ENCODE measurements around the gene SCN3B. TPM values are rescaled to one million over a fixed set of nuclear protein-coding genes. Genes with fewer than 3 reads are reported as not detected.
A peak's percentile ranks its signal among the peaks of the same experiment; 100 is the strongest.

The SCN3B gene
- total and polyA plus RNA-seq, 2 of the 13 experiments (the other 11 are each of a cell fraction or from before 2014, with no cell fraction given): 0.07 to 0.11 TPM

DNA sequence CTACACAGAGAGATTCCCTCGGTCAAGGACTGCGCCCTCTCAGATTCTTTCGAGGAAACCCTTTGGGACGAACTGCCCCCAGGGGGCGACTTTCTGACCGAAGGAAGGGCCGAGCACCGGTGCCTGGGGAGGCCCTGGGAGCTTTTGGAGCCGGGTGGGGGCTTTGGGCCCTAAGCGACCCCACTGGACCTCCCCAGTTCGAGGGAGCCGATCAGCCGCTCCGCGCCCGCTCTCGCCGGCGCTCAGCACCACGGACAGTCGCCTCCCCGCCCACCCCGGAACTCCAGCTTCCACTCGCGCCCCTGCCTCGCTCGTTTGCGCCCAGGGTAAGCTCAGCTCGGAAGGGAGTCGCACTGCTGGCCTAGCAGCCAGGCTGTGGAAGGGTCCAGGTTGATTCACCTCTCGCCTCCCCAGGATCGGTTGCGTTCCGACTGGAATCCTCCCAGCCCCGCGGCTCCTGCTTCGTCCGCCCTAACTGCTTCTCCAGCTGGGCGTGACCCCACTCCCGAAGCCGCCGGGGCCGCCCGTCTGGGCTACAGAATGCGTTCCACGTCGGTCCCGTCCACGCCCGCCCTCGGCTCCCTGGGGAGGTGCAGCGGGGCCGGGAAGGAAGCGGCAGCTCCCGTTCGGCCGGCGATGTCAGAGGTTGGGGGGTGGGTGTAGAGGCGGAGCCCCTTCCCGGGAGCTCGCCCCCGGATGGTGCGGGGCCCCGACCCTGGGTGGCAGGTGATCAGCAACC lies 428 bp downstream of the SCN3B start (continued):
- TF ChIP-seq, protein P1, sequence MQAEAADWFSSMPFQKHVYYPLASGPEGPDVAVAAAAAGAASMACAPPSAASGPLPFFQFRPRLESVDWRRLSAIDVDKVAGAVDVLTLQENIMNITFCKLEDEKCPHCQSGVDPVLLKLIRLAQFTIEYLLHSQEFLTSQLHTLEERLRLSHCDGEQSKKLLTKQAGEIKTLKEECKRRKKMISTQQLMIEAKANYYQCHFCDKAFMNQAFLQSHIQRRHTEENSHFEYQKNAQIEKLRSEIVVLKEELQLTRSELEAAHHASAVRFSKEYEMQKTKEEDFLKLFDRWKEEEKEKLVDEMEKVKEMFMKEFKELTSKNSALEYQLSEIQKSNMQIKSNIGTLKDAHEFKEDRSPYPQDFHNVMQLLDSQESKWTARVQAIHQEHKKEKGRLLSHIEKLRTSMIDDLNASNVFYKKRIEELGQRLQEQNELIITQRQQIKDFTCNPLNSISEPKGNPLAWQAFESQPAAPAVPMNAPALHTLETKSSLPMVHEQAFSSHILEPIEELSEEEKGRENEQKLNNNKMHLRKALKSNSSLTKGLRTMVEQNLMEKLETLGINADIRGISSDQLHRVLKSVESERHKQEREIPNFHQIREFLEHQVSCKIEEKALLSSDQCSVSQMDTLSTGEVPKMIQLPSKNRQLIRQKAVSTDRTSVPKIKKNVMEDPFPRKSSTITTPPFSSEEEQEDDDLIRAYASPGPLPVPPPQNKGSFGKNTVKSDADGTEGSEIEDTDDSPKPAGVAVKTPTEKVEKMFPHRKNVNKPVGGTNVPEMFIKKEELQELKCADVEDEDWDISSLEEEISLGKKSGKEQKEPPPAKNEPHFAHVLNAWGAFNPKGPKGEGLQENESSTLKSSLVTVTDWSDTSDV (CRISPR knock-in tag; IDR thresholded peaks at IDR 0.05): peak; percentile 59; the same call in 1 of the 2 replicates
- TF ChIP-seq KLF16 (CRISPR knock-in tag; IDR thresholded peaks at IDR 0.05): 0 out of 4 replicates have a peak, but pooled peaks of 1 of the 2 experiments have one; percentile 30
- TF ChIP-seq HMGXB4 (CRISPR knock-in tag; IDR thresholded peaks at IDR 0.05; ENCODE audit: borderline replicate concordance in 1 of 2, low read depth in 1 of 2): no peak
- peak; percentile 38; the same call in 1 of the 2 replicates for TF ChIP-seq HDAC2 (CRISPR knock-in tag; IDR thresholded peaks at IDR 0.05)
- 0 out of 2 replicates have a peak, but pooled peaks have one; percentile 62 for TF ChIP-seq ZSCAN31 (CRISPR knock-in tag; IDR thresholded peaks at IDR 0.05; ENCODE audit: low read depth)
- no peak for TF ChIP-seq HMGA1 (CRISPR knock-in tag; conservative IDR thresholded peaks at IDR 0.05)
- TF ChIP-seq THAP9 (CRISPR knock-in tag; IDR thresholded peaks at IDR 0.05; ENCODE audit: borderline replicate concordance): 0 out of 2 replicates have a peak, but pooled peaks have one; percentile 31
- TF ChIP-seq MIER2 (CRISPR knock-in tag; IDR thresholded peaks at IDR 0.05): peak; percentile 94
- 0 out of 2 replicates have a peak, but pooled peaks have one; percentile 49 for TF ChIP-seq KLF6 (CRISPR knock-in tag; IDR thresholded peaks at IDR 0.05)
- 0 out of 2 replicates have a peak, but pooled peaks have one; percentile 18 for TF ChIP-seq MED13 (CRISPR knock-in tag; IDR thresholded peaks at IDR 0.05)
- TF ChIP-seq PHF20 (CRISPR knock-in tag; IDR thresholded peaks at IDR 0.05): no peak
- TF ChIP-seq SIN3A (IDR thresholded peaks at IDR 0.05; ENCODE audit: borderline replicate concordance, low read depth, low read length): 0 out of 2 replicates have a peak, but pooled peaks have one; percentile 41
- TF ChIP-seq, protein P2, sequence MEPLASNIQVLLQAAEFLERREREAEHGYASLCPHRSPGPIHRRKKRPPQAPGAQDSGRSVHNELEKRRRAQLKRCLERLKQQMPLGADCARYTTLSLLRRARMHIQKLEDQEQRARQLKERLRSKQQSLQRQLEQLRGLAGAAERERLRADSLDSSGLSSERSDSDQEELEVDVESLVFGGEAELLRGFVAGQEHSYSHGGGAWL (CRISPR knock-in tag; IDR thresholded peaks at IDR 0.05): peak; percentile 80
- TF ChIP-seq ZBTB7B (CRISPR knock-in tag; IDR thresholded peaks at IDR 0.05): 0 out of 2 replicates have a peak, but pooled peaks have one; percentile 34
- TF ChIP-seq ZNF749 (CRISPR knock-in tag; IDR thresholded peaks at IDR 0.05; ENCODE audit: borderline replicate concordance): 0 out of 2 replicates have a peak, but pooled peaks have one; percentile 34
- TF ChIP-seq ZFY (CRISPR knock-in tag; IDR thresholded peaks at IDR 0.05): peak; percentile 35; the same call in 1 of the 2 replicates
- peak; percentile 49; the same call in 1 of the 2 replicates for TF ChIP-seq SALL1 (CRISPR knock-in tag; IDR thresholded peaks at IDR 0.05)
- TF ChIP-seq ZNF703 (CRISPR knock-in tag; IDR thresholded peaks at IDR 0.05; ENCODE audit: borderline replicate concordance): 0 out of 2 replicates have a peak, but pooled peaks have one; percentile 41
- peak; percentile 9 for TF ChIP-seq ZNF883 (CRISPR knock-in tag; IDR thresholded peaks at IDR 0.05; ENCODE audit: not compliant biosample characterization)
- TF ChIP-seq SRF (IDR thresholded peaks at IDR 0.05; ENCODE audit: low read depth, low read length): no peak
